ENCODE data around the gene GNB4.

GNB4 gene

DNA sequence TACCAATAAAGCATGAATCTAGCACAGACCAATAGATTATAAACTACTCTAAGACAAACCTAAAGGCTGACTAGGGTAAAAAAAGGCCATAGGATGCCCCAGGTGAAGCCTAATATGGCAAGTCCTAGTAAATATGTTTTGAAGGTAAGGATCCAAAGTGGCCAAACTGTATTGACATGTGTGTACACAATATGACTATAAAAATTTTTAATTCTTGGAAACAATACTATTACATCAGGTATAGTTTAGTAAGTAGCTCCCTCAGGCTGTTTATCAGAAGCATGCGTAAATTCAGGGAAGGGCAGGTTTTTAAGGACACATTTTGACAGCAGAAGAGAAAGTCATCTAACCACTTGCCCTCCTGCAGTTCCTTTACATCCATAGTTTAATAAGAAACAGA is 18.8 kb downstream of the GNB4 start:
- DNase-seq: no peak

DNA sequence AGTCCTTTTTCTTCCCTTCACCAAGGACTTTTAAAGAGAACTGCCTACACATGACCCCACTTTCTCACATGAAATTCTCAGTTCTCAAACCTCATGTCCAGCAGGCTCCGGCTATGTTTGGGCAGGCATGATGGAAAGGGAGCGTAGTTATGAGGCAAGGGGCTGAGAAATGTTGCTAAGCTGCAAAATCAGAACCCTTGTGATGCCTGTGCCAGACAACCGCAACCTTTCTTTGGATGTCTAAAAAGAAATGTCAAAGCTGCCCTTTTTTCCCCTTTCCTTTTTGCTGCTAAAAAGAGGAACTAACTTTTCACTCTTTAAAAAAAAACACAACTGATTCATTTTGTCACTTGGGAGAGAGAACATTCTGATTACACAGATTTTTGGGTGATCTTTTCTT is 19.2 kb downstream of the GNB4 start:
- DNase-seq: peak; percentile 67 to 88 (median 74)

DNA sequence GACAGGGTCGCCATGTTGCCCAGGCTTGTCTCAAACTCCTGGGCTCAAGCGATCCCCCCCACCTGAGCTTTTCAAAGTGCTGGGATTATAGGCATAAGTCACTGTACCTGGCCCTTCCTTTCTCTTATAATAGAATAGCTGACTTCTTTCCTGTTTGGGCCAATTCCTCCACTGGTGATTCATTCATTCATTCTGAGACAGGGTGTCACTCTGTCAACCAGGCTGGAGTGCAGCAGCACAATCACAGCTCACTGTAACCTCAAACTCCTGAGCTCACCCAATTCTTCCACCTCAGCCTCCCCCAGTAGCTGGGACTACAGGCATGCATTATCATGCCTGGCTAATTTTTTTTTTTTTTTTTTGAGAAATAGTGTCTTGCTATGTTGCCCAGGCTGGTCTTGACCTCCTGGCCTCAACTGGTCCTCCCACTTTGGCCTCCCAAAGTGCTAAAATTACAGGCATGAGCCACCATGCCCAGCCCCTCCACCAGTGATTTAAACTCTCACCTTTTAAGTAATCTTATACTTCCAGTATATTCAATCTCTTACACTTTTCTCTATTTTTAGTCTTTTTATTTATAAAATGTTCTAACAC is 20.9 kb downstream of the GNB4 start:
- DNase-seq: no peak

DNA sequence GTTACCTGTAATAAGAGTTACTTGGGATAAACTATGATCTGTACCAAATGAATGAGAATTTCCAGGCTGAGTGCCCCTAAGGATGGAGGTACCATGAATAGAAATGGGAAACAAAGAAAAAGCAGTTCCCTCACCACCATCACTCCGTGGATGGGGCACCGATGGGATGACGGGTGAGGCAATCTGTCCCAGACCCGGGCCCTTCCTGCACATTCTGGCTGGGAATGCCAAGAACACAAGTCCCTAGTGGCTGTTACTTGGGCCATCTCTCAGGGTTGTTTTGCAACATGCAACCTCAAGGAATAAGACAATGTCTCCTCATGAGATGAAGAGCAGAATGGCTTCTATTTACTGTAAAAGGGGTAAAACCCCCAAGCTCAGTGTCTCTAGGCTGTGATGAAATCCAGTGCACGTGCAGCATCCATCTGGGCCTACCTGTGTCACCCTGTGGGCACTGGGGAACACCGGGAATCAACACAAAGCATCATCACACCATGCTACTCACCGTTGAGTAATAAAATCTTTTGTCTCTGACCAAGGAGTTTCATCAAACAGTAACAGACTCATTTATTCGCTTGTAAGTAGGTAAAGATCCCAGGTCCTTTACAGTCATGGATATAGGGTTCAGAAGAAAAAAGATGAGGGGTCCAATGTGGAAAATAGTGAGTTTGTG is 22.3 kb downstream of the GNB4 start:
- DNase-seq: no peak

DNA sequence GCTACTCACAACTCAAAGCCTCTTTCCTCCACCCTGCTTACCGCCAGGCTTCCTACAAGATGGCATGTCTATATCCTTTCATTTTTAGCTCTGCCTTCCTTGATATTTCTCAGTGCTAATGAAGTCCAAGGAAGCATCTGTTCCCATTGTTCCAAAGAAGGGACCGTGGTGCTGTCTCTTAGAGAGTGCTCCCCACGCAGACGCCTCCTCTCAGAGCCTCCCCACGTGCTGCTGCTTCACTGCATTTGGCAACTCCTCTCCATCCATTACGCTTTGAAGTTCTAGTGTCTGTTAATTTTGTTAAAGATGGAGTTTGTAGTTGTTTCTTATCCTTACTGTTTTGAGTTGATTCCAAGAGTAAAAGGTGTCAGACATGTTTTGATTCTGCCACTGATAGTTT is 26.2 kb downstream of the GNB4 start:
- no peak for DNase-seq

DNA sequence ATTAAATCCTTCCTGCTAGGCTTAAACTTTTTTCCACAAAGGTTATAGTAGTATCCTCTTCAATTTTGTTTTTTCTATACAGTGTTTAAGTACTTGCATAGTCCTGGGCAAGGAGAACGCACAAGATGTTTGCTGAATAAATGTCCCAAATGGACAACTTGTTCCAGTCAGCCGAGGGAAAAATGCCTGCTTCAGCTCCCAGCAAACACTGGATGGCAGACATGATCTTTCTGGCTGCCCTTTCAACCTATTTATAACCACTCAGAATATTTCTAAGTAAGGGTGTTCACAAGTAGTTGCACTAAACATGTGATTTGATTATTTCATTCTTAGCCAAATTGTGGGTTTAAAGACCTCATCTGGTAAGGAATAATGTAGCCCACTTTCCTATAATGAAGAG is 29.8 kb downstream of the GNB4 start:
- peak; percentile 39 to 60 (median 43) for DNase-seq

DNA sequence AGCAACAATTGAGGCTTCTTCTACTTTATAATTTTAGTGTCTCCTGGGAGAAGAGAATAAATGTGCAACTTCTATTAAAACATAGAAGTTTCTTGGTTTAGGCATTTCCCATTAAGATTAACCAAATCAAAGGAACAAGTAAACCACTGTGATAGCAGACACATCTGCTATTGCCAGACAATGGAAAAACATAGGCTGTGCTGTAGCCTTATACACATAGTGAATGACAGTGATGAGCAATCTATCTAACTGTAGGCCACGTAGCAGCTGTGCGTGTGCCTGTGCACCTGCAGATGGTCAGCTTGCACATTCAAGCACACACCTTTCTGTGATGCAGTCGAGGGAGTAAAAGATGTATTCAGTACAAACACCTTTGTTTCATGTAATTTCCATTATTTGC is 32.7 kb downstream of the GNB4 start:
- DNase-seq: no peak

DNA sequence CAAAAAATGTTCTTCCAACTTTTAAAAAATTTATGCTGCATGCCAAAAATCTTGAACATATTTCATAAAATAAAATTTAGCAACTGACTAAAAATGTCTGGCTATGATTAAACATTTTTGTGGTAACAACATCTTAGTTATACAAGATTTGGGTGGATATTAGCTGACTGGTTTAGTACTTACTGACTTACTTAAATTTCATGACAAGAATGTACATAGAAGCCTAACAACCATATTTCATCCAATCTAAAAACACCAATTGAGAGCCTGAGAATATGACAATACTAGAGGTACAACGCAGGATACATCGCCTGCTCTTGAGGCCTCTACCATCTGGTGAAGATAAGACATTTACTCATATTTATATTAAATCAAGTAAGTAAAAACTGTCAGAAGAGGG is 34.6 kb downstream of the GNB4 start:
- no peak for DNase-seq

DNA sequence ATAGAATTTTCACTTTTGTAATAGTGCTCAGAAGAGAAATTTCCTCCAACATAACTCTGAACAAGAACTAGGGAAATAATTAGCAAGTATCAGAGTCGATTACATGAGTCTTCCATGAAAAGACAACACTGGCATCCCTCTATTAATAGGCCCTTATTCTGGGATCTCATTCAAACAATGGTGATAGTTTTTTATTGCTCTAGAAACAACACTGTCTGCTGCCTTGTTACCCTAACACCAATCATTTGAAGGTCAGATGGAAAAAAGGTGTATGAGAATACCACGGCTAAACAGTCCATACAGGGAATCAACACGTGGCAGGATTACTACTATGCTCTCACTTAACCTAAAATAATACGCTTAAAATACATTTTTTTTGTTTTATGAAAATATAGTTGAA is 35.9 kb downstream of the GNB4 start:
- DNase-seq: no peak

DNA sequence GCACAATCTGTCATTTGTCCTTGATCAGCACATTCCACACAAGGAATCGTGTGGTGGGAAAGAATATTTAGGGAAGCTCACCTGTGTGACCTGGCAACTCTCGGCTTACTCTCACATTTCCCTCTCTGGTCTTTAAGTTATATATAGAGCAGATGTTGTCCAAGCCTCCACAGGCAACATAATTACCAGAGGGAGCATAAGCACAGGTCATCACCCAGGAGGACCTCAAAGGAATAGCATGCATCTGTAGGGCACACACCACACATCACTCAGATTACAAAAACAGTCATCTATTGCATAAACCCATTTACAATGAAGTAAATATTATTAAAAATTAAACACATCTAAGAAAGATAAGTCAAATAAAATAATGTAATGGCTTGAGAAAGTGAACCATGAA is 36.5 kb downstream of the GNB4 start:
- no peak for DNase-seq

DNA sequence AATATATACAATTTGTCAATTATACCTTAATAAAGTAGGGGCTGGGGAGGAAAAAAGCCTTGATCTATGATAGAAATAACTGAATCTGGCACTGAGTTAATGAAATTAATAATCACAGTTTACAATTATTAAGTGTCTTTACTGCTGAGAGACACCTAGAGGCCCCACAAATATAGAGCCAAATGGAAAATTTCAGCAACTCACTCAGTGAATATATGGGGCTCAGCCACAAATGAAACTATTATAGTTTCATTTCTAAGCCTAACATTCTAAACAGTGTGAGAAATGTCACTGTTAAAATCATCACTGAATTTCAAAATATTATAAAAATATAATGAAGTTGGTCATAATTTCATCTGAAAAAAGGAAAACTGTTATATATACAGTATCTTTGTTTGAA is 40.3 kb downstream of the GNB4 start:
- no peak for DNase-seq

DNA sequence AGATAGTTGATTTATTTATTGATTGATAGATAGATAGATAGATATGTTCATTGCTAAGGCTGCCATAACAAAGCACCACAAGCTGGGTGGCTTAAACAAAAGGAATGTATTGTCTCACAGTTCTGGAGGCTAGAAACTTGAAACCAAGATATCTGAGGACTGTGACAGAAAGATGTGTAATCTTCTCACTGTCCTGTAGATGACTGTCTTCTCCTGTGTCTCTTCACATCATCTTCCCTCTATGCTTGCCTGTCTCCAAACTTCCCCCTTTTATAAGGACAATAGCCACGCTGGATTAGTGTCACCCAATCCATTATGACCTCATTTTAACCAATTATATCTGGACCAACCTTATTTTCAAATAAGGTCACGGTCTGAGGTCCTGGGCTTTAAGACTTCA is 40.9 kb downstream of the GNB4 start:
- peak in 2 of 3 donors; percentile 14 to 21 for DNase-seq

DNA sequence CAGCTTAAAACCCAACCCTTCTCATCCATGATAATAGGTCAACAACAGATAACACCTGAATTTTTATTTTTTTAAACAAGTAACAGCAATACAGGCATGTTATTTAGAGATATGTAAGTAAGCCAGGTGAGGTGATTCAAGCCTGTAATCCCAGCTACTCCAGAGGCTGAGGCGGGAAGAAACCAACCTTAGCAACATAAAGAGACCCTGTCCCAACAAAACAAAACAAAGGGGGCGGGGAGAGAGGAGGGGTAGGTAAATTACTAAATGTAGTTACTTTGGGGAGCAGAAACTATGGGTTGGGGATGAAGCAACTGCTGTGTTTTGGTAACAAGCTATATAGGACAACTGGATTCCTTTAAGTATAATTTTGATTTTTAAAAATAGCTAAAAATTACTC is 47.0 kb downstream of the GNB4 start:
- no peak for DNase-seq

DNA sequence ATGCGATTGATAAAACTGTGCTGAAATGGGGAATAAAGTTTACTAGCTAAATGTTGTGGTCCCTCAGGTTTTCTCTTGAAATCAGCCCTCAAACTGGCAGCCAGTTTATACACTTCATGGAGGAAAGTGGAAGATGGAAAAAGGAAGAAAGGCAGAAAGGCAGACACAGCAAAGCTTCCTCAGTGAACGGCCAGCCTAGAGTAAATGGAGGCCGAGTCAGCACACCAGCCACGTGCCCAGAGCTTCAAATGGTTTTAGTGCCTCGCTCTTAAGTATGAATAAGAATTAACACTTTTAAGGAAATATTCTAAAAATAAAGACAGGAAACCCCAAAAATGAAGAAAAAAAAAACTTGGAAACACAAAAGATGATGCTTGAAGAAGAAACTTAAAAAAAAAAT is 48.3 kb downstream of the GNB4 start:
- peak in 2 of 3 donors; percentile 12 to 22 for DNase-seq

DNA sequence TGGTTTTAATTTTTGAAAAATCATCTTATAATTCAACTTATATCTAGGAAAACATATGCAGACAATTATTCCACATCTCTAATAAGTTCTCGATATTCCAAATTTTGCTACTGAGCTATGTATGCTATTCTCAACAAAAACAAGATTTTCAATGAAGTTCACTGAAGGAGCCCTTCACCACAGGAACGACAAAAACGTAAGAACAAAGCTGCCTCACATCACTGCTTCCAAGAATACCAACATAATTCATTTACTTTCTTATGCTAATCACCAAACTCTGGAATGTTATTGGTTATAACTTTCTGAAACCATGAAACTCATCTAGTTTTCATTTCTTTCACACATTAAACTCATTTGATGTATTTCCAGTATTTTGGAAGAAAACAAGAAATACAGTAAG is 49.7 kb downstream of the GNB4 start:
- no peak for DNase-seq

DNA sequence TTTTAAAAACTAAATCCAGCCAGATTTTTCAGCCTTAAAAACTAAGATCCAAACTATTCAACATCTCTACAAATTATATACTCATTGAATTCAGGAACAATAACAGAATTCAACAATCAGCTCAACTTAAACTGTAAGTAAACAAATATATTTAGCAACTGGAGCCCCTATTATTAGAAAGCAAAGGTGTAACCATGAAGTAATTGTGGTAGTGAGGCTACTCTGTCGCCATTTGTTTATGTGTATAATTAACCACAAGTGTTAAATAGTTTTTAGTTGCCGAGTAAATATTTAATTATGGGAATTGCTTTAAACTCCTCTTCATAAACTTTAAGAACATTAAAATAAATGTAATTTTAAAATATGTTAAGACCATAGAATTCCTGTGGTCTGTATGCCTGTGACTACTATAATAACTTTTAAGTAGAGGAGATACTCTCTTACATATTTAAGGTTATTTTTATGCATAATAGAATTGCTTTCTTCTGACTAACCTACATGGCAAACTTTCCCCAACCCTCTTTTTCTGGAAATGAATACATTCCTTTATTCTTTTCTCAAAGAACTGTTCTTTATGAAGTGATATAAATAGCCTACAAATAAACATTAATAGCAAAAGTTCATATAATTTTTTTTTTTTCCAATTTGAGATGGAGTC is 52.6 kb downstream of the GNB4 start:
- no peak for DNase-seq

DNA sequence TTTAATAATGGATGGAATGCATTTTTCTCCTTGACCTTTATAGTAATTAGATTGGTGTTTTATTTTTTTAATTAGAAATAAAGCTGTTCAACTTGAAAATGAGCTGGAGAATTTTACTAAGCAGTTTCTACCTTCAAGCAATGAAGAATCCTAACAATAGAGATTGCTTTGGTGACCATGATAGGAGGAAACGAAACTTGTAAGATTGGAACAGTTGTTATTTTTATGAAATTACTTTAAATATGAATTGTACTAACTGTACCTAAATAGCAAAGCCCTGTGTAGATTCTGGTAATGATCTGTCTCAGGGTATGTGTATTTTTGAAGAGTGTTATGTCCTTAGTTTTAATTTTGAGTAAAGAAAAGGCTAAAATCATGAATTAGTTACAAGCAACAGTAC is 59.4 kb downstream of the GNB4 start:
- no peak for DNase-seq

DNA sequence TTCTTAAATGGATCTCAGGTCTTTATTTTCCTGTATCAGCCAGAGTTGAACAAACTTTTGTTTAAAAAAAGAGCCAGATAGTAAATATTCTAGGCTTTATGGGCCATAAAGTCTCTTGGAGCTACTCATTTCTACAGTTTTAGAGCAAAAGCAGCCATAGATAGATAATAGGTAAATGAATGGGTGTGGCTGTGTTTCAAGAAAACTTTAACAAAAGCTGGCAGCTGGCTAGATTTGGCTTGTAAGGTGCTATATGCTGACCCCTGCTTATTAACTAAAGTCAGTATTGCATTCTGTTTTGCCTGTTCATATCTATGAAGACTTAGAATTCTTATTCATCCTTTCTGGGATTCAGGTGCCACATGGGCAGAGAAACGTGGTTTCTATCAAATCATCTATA is 74.8 kb downstream of the GNB4 start:
- DNase-seq: no peak

DNA sequence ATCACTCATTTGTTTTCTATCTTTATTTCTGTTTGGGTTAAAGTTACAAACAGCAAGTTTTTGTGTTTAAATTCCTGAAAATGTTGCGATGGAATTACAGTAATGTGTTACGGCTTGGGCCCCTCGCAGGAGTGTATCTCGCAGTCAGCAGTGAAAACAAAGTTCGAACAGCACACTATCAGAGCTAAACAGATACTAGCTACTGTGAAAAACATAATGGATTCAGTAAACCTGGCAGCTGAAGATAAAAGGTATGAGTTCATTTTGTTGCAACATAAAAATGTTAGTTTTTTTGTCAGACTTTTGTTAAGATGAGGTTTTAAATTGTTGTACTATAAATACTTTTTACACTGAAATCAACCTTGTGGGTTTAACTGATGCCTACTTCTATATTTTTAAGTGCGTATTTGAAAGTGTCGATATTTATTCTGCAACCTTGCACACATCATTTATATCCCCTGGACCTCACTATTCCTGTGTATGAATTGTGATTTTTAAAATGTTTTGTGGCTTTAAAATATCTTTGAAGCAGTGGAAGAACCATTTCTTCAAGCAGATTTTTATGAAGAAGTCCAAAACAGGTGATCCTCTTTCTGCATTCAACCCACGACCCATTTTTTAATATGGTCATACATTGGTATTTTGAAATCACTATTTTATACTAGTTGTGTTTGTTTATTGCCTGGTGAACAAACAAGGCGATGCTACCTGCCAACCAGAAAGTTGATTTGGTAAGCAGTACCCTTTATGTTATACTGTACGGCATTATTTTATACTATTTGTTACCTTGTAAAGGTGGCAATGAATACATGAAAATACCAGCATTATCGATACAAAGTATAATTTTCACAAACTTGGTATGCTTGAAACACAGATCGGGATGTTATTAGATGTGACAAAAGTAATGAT is 75.9 kb downstream of the GNB4 start:
- no peak for DNase-seq

DNA sequence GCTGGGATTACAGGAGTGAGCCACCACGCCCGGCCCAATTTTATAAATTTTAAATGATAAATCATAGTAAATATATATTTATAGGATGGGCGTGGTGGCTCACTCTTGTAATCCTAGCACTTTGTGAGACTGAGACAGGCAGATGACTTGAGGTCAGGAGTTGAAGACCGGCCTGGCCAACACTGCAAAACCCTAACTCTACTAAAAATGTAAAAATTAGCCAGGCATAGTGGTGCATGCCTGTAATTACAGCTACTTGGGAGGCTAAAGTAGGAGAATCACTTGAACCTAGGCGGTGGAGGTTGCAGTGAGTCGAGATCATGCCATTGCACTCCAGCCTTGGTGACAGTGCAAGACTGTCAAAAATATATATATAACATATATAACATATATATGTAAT is 77.3 kb downstream of the GNB4 start:
- no peak for DNase-seq

DNA sequence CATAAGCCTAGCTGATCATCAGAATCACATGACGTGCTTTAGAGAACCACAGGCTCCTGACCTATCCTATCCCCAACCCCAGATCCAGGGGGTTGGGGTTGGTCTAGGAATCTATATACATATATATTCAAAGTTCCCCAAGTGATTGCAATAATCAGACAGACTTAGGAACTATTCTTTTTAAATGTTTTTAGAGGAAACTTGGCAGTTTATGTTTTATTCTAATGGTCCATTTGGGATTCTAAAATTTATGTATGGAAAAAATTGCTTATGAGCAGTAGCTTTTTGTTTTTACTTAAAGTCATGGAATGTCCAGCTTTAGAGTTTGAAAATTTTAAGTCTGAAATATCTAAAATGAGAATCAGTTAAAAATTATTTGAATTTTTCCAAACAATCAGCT is 81.6 kb downstream of the GNB4 start:
- DNase-seq: no peak

DNA sequence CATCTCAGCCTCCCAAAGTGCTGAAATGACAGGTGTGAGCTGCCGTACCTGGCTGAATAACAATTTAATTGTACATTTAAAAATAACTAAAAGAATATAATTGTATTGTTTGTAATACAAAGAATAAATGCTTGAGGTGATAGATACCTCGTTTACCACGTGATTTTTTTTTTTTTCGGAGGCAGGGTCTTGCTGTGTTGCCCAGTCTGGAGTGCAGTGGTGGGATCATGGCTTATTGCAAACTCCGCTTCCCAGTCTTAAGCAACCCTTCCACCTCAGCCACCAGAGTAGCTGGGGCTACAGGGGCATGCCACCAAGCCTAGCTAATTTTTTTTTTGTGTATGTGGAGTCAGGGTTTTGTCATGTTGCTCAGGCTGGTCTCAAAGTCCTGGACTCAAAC is 87.9 kb downstream of the GNB4 start:
- no peak for DNase-seq

DNA sequence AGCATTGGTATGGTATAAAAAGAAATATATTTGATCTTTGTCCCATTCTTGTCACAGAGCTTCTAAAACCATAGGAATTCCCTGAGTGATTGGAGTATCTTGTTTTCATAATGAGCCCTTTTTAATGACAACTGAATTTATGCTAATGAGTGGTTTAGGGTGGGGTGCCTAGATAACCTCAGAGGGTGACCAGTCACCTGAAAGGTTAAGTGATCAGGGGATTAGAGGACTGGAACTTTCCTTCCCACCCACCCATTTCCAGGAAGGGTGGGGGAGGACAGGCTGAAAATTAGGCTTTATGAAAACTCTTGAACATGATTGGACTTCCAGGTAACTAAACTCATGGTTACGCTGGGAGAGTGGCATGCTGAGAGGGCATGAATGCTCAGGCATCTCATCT is 95.3 kb downstream of the GNB4 start:
- no peak for DNase-seq
